ENCODE results near the gene LGALS7B. TPM values are rescaled to one million over a fixed set of nuclear protein-coding genes. Genes with fewer than 3 reads are reported as not detected.

Gene LGALS7B
- polyA plus RNA-seq, 1 of the 3 experiments (the other 2 are of a cell fraction) = not detected

- no peak for TF ChIP-seq USF2 (IDR thresholded peaks at IDR 0.05; ENCODE audit: borderline replicate concordance, low read depth, low read length)
- no peak for TF ChIP-seq CHD2 (IDR thresholded peaks at IDR 0.05; ENCODE audit: low read length, partially characterized antibody)
- TF ChIP-seq TEAD4 (IDR thresholded peaks at IDR 0.05; ENCODE audit: borderline replicate concordance, insufficient read depth) = no peak
Measured at GRCh38 chr19:38808741-38809140, 19.7 kb downstream of the LGALS7B start (continued).

- no peaks in the 10 kb centered on the region for H4K20me1 ChIP-seq (ENCODE audit: insufficient read depth)
- H3K27ac ChIP-seq (ENCODE audit: low read depth in 2 of 2, low read length in 1 of 2) = no peak overlapping the region
- WGBS (ENCODE audit: low lambda C conversion rate) = 96% methylated on average over 5 of the region's 8 CpGs
- no peaks in the 10 kb centered on the region for H3K27me3 ChIP-seq (ENCODE audit: insufficient read depth)
- no peak overlapping the region for H3K4me3 ChIP-seq (ENCODE audit: low read depth in 2 of 2, low read length in 1 of 2)
- TF ChIP-seq RXRA (IDR thresholded peaks at IDR 0.05; ENCODE audit: borderline replicate concordance, low read depth) (no peak), CTCF (IDR thresholded peaks at IDR 0.05) (no peak), CHD2 (IDR thresholded peaks at IDR 0.05; ENCODE audit: low read length, partially characterized antibody) (no peak), TEAD4 (IDR thresholded peaks at IDR 0.05; ENCODE audit: borderline replicate concordance, insufficient read depth) (no peak), USF2 (IDR thresholded peaks at IDR 0.05; ENCODE audit: borderline replicate concordance, low read depth, low read length) (no peak), EZH2phosphoT487 (IDR thresholded peaks at IDR 0.05; ENCODE audit: borderline replicate concordance, low read depth) (no peak), MAX (IDR thresholded peaks at IDR 0.05; ENCODE audit: low read depth) (no peak), POLR2AphosphoS5 (IDR thresholded peaks at IDR 0.05; ENCODE audit: low read depth, low read length) (no peak)
- no peak overlapping the region for H3K4me2 ChIP-seq
- ChIA-PET CTCF (no interaction called here), POLR2A (no interaction called here)
- H3K9me2 ChIP-seq = no peaks in the 10 kb centered on the region
- DNase-seq = no peak
- H3K4me1 ChIP-seq (ENCODE audit: control insufficient read depth in 1 of 2, insufficient read depth in 2 of 2, low read depth in 1 of 2, low read length in 1 of 2) = no peaks in the 10 kb centered on the region
- no peaks in the 10 kb centered on the region for H3F3A ChIP-seq (replicated peaks; ENCODE audit: insufficient read depth)
- H3K9ac ChIP-seq = no peak overlapping the region
- H3K79me2 ChIP-seq (ENCODE audit: insufficient read depth) = no peaks in the 10 kb centered on the region
- no peaks in the 10 kb centered on the region for H3K36me3 ChIP-seq (replicated peaks in 1 of 2; ENCODE audit: control insufficient read depth in 1 of 2, insufficient read depth in 2 of 2, low read length in 1 of 2)
- no peaks in the 10 kb centered on the region for H3K9me3 ChIP-seq
- no peak overlapping the region for H2AFZ ChIP-seq (ENCODE audit: low read depth)
Measured at GRCh38 chr19:38809592-38810252, 20.7 kb downstream of the LGALS7B start.

All from SK-N-SH (cell line).